Measurements from ENCODE around the gene XDH.

DNA sequence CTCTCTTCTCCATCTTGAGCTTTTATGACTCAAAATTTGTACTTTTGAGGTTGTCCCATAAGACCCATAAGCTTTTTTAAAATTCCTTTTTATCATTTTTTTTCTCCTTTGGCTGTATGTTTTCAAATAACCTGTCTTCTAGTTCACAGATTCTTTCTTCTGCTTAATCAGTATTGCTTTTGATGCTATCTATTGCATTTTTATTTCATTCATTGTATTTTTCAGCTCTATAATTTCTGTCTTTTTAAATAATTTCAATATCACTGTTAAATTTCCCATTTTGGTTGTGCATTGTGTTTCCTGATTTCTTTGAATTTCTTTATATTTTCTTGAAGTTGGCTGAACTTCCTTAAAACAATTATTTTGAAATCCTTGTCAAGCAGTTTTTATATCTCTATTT lies 4.8 kb upstream of the XDH start:
- TF ChIP-seq POLR2AphosphoS5 (IDR thresholded peaks at IDR 0.05): no peak
- TF ChIP-seq, protein P1, sequence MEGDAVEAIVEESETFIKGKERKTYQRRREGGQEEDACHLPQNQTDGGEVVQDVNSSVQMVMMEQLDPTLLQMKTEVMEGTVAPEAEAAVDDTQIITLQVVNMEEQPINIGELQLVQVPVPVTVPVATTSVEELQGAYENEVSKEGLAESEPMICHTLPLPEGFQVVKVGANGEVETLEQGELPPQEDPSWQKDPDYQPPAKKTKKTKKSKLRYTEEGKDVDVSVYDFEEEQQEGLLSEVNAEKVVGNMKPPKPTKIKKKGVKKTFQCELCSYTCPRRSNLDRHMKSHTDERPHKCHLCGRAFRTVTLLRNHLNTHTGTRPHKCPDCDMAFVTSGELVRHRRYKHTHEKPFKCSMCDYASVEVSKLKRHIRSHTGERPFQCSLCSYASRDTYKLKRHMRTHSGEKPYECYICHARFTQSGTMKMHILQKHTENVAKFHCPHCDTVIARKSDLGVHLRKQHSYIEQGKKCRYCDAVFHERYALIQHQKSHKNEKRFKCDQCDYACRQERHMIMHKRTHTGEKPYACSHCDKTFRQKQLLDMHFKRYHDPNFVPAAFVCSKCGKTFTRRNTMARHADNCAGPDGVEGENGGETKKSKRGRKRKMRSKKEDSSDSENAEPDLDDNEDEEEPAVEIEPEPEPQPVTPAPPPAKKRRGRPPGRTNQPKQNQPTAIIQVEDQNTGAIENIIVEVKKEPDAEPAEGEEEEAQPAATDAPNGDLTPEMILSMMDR (IDR thresholded peaks at IDR 0.05): no peak

Data from suprapubic skin (tissue), 3 donors.